CD4-positive, alpha-beta memory T cell (primary cell): Measurements from ENCODE around the gene VASN. TPM values are rescaled to one million over a fixed set of nuclear protein-coding genes. Genes with fewer than 3 reads are reported as not detected.

Source experiments
- CTCF ChIA-PET: fragments of 350-600 bp; sonication (Branson Sonifier 250); formaldehyde crosslinking; loops from one replicate; lab custom pipeline; 2021; ENCODE audit warnings: inconsistent platforms; ENCODE audit not compliant: partially characterized antibody; lab: Charles Lee
- POLR2A ChIA-PET: fragments of 350-600 bp; sonication (Branson Sonifier 250); formaldehyde crosslinking; loops from one replicate; lab custom pipeline; 2021; ENCODE audit not compliant: partially characterized antibody; lab: Charles Lee
- DNase-seq, 5 donors: peaks; one replicate each; pipeline versions ENCODE4 v3.0.0 to v3.0.0-alpha.2; 2020 to 2022; ENCODE audit warnings: mixed read lengths in 1 of 5
- H3K27ac ChIP-seq: one replicate; pipeline ENCODE4 v1.7.0; 2013; ENCODE audit warnings: low read depth, low read length
- H3K27me3 ChIP-seq: 2 replicates; pipeline ENCODE4 v1.7.0; 2013; ENCODE audit warnings: mild to moderate bottlenecking, low read length, moderate library complexity; ENCODE audit not compliant: insufficient read depth
- H3K36me3 ChIP-seq: 2 replicates; pipeline ENCODE4 v1.7.0; 2013; ENCODE audit warnings: mild to moderate bottlenecking, low read length, moderate library complexity; ENCODE audit not compliant: insufficient read depth
- H3K4me1 ChIP-seq: 2 replicates; pipeline ENCODE4 v1.7.0; 2013; ENCODE audit warnings: mild to moderate bottlenecking, low read length, moderate library complexity; ENCODE audit not compliant: insufficient read depth
- H3K4me3 ChIP-seq, 2 donors: one replicate each; pipeline ENCODE4 v1.7.0; 2013; ENCODE audit warnings: low read length in 2 of 2, mild to moderate bottlenecking in 1 of 2
- H3K9me3 ChIP-seq, 2 donors: one replicate each; pipeline ENCODE4 v1.7.0; 2013; ENCODE audit warnings: low read length in 2 of 2, control low read depth in 1 of 2; ENCODE audit not compliant: control insufficient read depth in 1 of 2
- H3K27ac Mint-ChIP-seq, 7 donors: one replicate each; pipeline ENCODE4 v1.8.0; 2020 to 2021; ENCODE audit warnings: mixed read lengths in 7 of 7, mild to moderate bottlenecking in 6 of 7, inconsistent platforms in 3 of 7, moderate library complexity in 3 of 7
- H3K27me3 Mint-ChIP-seq, 2 donors: one replicate each; pipeline ENCODE4 v1.8.0; 2020 to 2021; ENCODE audit warnings: mixed read lengths in 2 of 2
- H3K36me3 Mint-ChIP-seq, 2 donors: one replicate each; pipeline ENCODE4 v1.8.0; 2020 to 2021; ENCODE audit warnings: mixed read lengths in 2 of 2, inconsistent platforms in 1 of 2, mild to moderate bottlenecking in 1 of 2
- H3K4me1 Mint-ChIP-seq, 4 donors: one replicate each; pipeline ENCODE4 v1.8.0; 2020 to 2021; ENCODE audit warnings: mixed read lengths in 4 of 4, mild to moderate bottlenecking in 1 of 4
- H3K4me3 Mint-ChIP-seq, 8 donors: one replicate each; pipeline ENCODE4 v1.8.0; 2020 to 2021; ENCODE audit warnings: mixed read lengths in 8 of 8, mild to moderate bottlenecking in 7 of 8, moderate library complexity in 6 of 8, inconsistent platforms in 3 of 8
- H3K9me3 Mint-ChIP-seq, 8 donors: one replicate each; pipeline ENCODE4 v1.8.0; 2020 to 2021; ENCODE audit warnings: mixed read lengths in 8 of 8, mild to moderate bottlenecking in 5 of 8, inconsistent platforms in 3 of 8, moderate library complexity in 1 of 8
- intact Hi-C: fragments of 100-400 bp; cut with micrococcal nuclease; formaldehyde crosslinking; loops from one replicate; pipeline ENCODE4 v1.15.1; 2023
- polyA plus RNA-seq, 2 donors: library from polyadenylated mRNA; unstranded; fragments of 300-500 nt; fragmentation: Illumina TruSeq; gene quantifications; one replicate each; pipeline ENCODE4 v1.2.3, GENCODE V29; 2021
- total RNA-seq, 2 experiments: library from RNA; stranded (reverse); gene quantifications; one replicate each; pipeline ENCODE4 v1.2.3, GENCODE V29; 2021

VASN gene
- total and polyA plus RNA-seq, 4 experiments from 2014 or later = 0.11 to 0.29 (median 0.16) TPM; not detected in 1

DNA sequence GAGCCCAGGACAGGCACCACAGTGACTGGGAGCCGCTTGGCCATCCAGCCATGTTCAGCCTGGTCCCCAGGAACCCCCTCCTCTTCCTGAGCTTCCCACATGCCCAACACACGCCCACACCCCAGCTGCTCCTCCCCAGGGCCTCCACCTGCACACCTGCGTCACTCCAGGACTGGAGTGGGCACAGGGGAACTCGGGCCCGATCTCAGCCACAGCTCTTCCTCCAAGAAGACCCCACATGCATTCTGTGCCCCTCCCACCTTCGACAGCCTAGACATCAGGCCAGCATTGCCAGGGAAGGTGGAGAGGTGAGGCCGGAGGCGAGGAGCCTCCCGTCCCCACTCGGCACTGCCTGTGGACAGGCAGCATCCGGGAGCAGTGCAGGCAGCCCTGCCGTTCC is 6.0 kb upstream of the VASN start:
- Histone ChIP-seq H3K4me1 (peaks cover 5% of the 10 kb centered on the region), H3K36me3 (peaks cover 42% of the 10 kb centered on the region), H3K9me3 (no peaks in the 10 kb centered on the region), H3K27me3 (no peaks in the 10 kb centered on the region), H3K4me3 (no peak overlapping the region), H3K27ac (no peak overlapping the region)
- CTCF ChIA-PET = interaction anchor here (0.6 to 0.7 kb wide), 2 partner anchors 14 to 257 kb away, joined by 3 read pairs; no protein-coding TSS in a partner anchor
- H3K36me3 Mint-ChIP-seq = peaks cover 11 to 52% of the 10 kb centered on the region in 2 donors
- H3K27ac Mint-ChIP-seq = peak overlapping the region in 1 of 7 donors; percentile 85
- H3K9me3 Mint-ChIP-seq = no peaks in the 10 kb centered on the region
- H3K27me3 Mint-ChIP-seq = no peaks in the 10 kb centered on the region
- POLR2A ChIA-PET = interaction anchor here (1.4 kb wide), 1 partner anchor 14 kb away, joined by 4 read pairs; no protein-coding TSS in a partner anchor
- H3K4me3 Mint-ChIP-seq = no peak overlapping the region
- no peak for DNase-seq
- intact Hi-C loops = no loop called here
- peaks cover 1 to 18% (median 5%) of the 10 kb centered on the region in 4 donors for H3K4me1 Mint-ChIP-seq

DNA sequence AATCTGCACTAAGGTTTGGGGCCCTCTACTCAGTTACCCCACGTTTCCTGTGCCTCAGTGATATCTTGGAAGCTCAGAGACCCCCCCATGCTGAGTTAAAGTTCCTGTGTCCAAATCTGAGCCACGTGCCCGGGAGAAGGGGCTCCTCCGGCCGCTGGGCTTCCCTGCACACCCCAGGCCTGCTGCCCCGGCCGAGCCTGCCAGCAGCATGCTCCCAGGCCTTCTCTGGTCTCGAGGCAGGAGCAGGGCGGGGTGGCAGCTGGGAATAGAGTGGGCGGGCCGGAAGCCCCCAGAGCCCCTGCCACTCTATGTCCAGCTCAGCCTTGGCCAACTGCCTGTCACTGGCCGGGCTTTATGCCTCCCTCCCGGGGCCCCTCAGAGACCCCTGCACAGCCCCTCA is 5.6 kb upstream of the VASN start:
- no peaks in the 10 kb centered on the region for H3K9me3 ChIP-seq
- Mint-ChIP-seq H3K4me3 (no peak overlapping the region), H3K36me3 (peaks cover 11 to 49% of the 10 kb centered on the region in 2 donors), H3K4me1 (peaks cover 1 to 18% (median 5%) of the 10 kb centered on the region in 4 donors), H3K27ac (peak overlapping the region in 1 of 7 donors; percentile 85), H3K9me3 (no peaks in the 10 kb centered on the region), H3K27me3 (no peaks in the 10 kb centered on the region)
- H3K27me3 ChIP-seq = no peaks in the 10 kb centered on the region
- ChIA-PET POLR2A (interaction anchor here (1.4 kb wide), 1 partner anchor 13 kb away, joined by 4 read pairs; no protein-coding TSS in a partner anchor), CTCF (interaction anchor here (0.6 to 0.7 kb wide), 2 partner anchors 14 to 257 kb away, joined by 3 read pairs; no protein-coding TSS in a partner anchor)
- H3K4me3 ChIP-seq = no peak overlapping the region
- peaks cover 7% of the 10 kb centered on the region for H3K4me1 ChIP-seq
- intact Hi-C loops = no loop called here
- no peak for DNase-seq
- no peak overlapping the region for H3K27ac ChIP-seq
- H3K36me3 ChIP-seq = peaks cover 39% of the 10 kb centered on the region

DNA sequence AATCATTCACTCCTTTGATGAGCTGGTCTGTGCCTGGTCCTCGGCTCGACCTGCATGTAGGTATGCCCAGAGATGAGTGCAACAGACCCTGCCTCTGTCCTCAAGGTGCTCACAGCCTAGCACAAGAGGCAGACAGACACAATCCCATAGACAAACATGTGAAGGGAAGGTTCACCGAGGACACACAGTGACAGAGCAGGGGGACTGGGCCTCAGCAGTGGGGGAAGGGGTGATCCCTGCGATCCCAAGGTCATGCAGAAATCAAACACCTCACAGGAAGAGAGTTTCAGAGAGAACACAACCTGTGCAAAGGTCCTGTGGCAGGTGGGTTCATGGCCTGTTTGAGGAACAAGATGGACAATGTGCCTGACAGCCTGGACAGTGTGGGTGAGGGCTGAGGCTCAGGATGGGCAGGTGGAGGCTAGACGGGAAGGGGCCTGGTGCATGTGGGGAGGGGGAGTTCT is 4.2 kb upstream of the VASN start:
- peaks cover 1 to 23% (median 7%) of the 10 kb centered on the region in 4 donors for H3K4me1 Mint-ChIP-seq
- H3K27ac Mint-ChIP-seq = peak overlapping the region in 2 of 7 donors; percentile 37 to 85
- POLR2A ChIA-PET = no interaction called here
- no peaks in the 10 kb centered on the region for H3K9me3 Mint-ChIP-seq
- intact Hi-C loops = no loop called here
- DNase-seq = no peak
- CTCF ChIA-PET = no interaction called here
- peaks cover 27% of the 10 kb centered on the region for H3K36me3 ChIP-seq
- H3K9me3 ChIP-seq = no peaks in the 10 kb centered on the region
- no peak overlapping the region for H3K27ac ChIP-seq
- peak overlapping the region in 1 of 8 donors; percentile 58 for H3K4me3 Mint-ChIP-seq
- no peaks in the 10 kb centered on the region for H3K27me3 ChIP-seq
- H3K4me3 ChIP-seq = no peak overlapping the region
- no peaks in the 10 kb centered on the region for H3K27me3 Mint-ChIP-seq
- H3K4me1 ChIP-seq = peaks cover 17% of the 10 kb centered on the region
- H3K36me3 Mint-ChIP-seq = peaks cover 11 to 45% of the 10 kb centered on the region in 2 donors

DNA sequence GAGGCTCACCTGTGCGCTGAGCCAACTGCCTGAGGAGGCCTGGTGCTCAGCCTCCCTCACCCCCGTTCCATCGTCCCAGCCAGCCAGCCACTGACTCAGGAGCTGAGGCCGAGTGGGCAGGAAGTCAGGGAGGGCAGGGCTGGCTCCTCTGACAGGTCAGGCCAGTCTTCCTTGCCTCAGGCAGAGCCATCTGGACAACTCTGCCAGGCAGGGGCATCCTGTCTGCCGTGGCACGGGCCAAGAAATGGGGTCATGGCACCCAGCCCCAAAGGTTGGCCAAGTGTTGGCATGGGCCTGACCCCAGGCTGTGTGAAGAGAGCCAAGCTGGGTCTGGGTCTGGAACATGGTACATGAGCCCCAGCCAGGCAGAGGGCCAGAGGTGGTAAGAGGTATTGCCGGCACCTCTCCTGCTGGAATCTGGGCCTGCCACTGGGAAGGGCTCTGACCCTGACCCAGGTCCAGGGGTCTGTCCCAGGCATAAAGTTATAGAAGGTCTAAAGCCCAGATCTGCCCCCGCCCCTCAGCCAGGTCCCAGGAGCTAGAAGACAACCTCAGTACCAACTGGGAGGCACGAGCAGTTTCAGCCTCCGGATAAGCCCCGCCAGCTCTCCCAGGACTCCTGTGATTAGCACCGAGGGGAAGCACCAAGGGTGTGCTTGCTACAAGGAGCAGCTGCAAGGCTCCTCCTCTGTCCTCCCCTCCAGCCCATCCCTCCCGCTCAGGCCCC is 2.5 kb upstream of the VASN start:
- ChIA-PET POLR2A (interaction anchor here (1.0 kb wide), 1 partner anchor 8 kb away, joined by 3 read pairs; no protein-coding TSS in a partner anchor), CTCF (interaction anchor here (0.6 to 1.1 kb wide), 2 partner anchors 11 to 25 kb away, joined by 3 read pairs; no protein-coding TSS in a partner anchor)
- H3K27me3 Mint-ChIP-seq = no peaks in the 10 kb centered on the region

DNA sequence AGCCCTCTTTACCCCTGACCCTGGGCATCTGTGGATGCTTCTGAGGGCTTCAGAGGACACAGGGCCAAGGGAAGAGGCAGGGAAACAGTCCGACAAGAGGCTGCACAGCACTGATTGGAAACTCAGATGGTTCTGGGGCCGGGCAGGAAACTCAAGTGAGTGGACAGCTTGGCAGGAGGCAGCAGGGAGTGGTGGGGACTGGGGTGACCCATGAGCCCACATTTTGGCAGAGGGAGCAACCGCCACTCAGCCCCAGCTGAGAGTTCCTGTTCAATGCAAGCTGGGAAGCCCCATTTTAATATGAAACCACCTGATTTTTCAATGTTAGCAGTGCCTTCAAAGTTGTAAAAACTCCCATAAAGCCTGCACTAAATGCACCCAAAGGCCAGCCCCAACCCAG is 1.5 kb upstream of the VASN start:
- CTCF ChIA-PET = interaction anchor here (1.4 to 1.7 kb wide), 2 partner anchors 11 to 81 kb away, joined by 3 to 5 read pairs; no protein-coding TSS in a partner anchor
- H3K36me3 Mint-ChIP-seq = peaks cover 8 to 29% of the 10 kb centered on the region in 2 donors
- no peak for DNase-seq
- no peaks in the 10 kb centered on the region for H3K9me3 Mint-ChIP-seq
- POLR2A ChIA-PET = interaction anchor here (2.0 kb wide), 1 partner anchor 45 kb away, joined by 7 read pairs; no protein-coding TSS in a partner anchor
- intact Hi-C loops = no loop called here
- H3K27ac ChIP-seq = no peak overlapping the region
- peak overlapping the region in 2 of 8 donors; percentile 57 to 65 for H3K4me3 Mint-ChIP-seq
- no peak overlapping the region for H3K4me3 ChIP-seq
- peaks cover 40% of the 10 kb centered on the region for H3K4me1 ChIP-seq
- H3K27me3 Mint-ChIP-seq = no peaks in the 10 kb centered on the region
- peaks cover 10 to 46% (median 22%) of the 10 kb centered on the region in 4 donors for H3K4me1 Mint-ChIP-seq
- H3K36me3 ChIP-seq = peaks cover 11% of the 10 kb centered on the region
- H3K27me3 ChIP-seq = no peaks in the 10 kb centered on the region
- peak overlapping the region in 4 of 7 donors; percentile 35 to 85 (median 42) for H3K27ac Mint-ChIP-seq
- no peaks in the 10 kb centered on the region for H3K9me3 ChIP-seq

More for the DNA sequence above, 2.5 kb upstream of the VASN start:
- Mint-ChIP-seq H3K4me3 (peak overlapping the region in 1 of 8 donors; percentile 7), H3K27ac (peak overlapping the region in 5 of 7 donors; percentile 15 to 85 (median 41)), H3K4me1 (peaks cover 7 to 39% (median 17%) of the 10 kb centered on the region in 4 donors), H3K9me3 (no peaks in the 10 kb centered on the region), H3K36me3 (peaks cover 8 to 34% of the 10 kb centered on the region in 2 donors)
- Histone ChIP-seq H3K4me1 (peaks cover 32% of the 10 kb centered on the region), H3K27ac (no peak overlapping the region), H3K27me3 (no peaks in the 10 kb centered on the region), H3K9me3 (no peaks in the 10 kb centered on the region), H3K36me3 (peaks cover 20% of the 10 kb centered on the region), H3K4me3 (no peak overlapping the region)
- intact Hi-C loops = no loop called here
- DNase-seq = no peak

DNA sequence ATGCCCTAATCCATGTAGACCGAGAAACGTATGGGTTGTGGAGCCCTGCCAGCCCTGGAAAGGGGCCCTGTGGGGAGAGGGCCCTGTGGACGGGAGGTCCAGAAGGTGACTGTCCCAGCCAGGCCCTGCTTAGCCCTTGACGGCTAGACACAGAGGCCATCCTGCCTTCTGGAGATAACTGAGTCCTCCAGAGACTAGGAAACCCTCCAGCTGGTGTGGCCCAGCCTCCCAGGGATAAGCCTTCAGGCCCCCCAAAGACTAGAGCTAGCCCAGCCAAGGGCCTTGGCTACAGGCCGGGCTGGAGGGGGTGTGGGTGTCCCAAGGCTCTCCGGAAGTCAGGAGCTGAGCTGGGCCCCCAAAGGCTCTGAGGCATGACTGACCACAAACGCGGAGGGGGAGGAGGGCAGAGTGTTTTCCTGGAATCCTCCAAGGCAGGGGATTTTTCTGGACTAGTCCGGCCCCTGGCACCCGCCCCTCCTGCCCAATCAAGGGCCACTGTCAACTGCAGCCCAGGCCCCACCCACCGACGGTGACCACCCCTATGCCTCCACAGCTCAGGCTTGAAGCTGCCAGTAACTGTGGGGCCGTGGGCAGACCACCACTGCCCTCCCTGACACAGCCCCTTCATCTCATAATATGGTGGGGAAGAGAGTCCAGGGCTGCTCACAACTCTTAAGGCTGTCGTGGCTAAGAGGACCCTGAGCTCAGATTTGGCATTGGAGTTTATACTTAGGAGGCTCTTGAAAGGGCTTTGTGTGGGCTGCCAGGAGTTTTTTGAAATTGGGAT is 885 bp upstream of the VASN start:
- H3K36me3 Mint-ChIP-seq = peaks cover 8 to 31% of the 10 kb centered on the region in 2 donors
- H3K4me3 ChIP-seq = no peak overlapping the region
- H3K27me3 ChIP-seq = no peaks in the 10 kb centered on the region
- ChIA-PET POLR2A (interaction anchor here (0.9 to 2.0 kb wide), 2 partner anchors 9 to 44 kb away, joined by 3 to 7 read pairs; no protein-coding TSS in a partner anchor), CTCF (interaction anchor here (0.8 to 1.7 kb wide), 3 partner anchors 11 to 178 kb away, joined by 3 to 5 read pairs (median 3); no protein-coding TSS in a partner anchor)
- intact Hi-C loops = loop anchor here (1.0 kb wide), 1 partner anchor 44 kb away; no protein-coding TSS in a partner anchor
- no peaks in the 10 kb centered on the region for H3K9me3 Mint-ChIP-seq
- no peak overlapping the region for H3K4me3 Mint-ChIP-seq
- H3K27me3 Mint-ChIP-seq = no peaks in the 10 kb centered on the region
- H3K27ac ChIP-seq = peak overlapping the region; percentile 19
- H3K9me3 ChIP-seq = no peaks in the 10 kb centered on the region
- peaks cover 40% of the 10 kb centered on the region for H3K4me1 ChIP-seq
- H3K27ac Mint-ChIP-seq = peak overlapping the region in 6 of 7 donors; percentile 25 to 85 (median 57)
- peaks cover 11 to 52% (median 26%) of the 10 kb centered on the region in 4 donors for H3K4me1 Mint-ChIP-seq
- H3K36me3 ChIP-seq = peaks cover 5% of the 10 kb centered on the region
- DNase-seq = no peak
